HG03439 (cell line): ENCODE results near the gene TMLHE.
"Not testable (repeated sequence)": the region's sequence is repeated elsewhere in the genome, so short reads cannot be mapped to it uniquely, and the experiment has no call there.

ENCODE experiments used
- ATAC-seq: cut with Tn5 transposase; IDR thresholded peaks from one replicate; pipeline ENCODE4 v1.9.1; 2021; ENCODE audit warnings: mild to moderate bottlenecking, moderate library complexity; ENCODE audit not compliant: unreplicated experiment

Gene TMLHE, protein sequence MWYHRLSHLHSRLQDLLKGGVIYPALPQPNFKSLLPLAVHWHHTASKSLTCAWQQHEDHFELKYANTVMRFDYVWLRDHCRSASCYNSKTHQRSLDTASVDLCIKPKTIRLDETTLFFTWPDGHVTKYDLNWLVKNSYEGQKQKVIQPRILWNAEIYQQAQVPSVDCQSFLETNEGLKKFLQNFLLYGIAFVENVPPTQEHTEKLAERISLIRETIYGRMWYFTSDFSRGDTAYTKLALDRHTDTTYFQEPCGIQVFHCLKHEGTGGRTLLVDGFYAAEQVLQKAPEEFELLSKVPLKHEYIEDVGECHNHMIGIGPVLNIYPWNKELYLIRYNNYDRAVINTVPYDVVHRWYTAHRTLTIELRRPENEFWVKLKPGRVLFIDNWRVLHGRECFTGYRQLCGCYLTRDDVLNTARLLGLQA

GRCh38 chrX:155612312-155613224 is at the start of gene TMLHE, which contains the start of gene SPRY3:
Gene TMLHE (minus strand): TSS chrX:155612952. CDS start chrX:155545276, 67,676 bp downstream.
Gene SPRY3 (plus strand): TSS chrX:155612586.
- ATAC-seq = peak; percentile 97

DNA sequence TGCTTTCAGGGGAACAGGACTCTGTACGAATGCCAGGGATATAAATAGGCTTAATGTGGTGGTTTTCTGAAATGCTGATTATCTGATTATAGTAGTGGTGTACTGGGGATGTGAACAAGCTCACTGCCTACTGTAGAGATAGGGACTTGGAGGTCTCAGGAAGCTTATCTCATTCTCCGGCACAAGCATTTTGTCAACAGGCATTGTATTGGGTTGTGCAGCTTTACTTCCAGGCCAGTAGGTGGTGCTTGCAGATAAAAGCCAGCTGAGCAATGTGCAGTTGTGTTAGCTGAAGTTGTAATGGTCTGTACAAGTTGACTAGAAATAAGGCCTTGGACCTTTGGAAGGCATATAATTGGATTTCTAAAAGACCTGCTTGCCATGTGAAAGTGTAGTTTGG is 49.5 kb upstream of the TMLHE start:
- ATAC-seq = no peak

DNA sequence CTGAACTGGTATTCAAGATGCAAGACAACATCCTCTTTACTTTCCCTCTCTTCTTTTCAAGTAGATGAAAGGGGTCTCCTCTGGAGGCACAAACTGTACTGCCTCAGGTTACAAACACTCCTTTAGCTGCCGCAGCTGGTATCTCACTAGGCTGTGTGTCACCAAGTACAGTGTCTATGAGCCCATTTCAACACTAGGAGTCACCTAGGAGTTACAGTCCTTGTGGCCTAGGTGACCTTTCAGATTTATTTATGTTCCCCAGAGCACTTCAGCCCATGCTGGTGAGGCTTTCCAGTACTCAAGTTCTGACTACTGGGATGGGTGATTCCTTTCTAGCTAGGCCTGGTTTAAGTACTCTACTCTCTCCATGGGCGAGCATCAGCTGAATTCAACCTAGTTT is 32.4 kb upstream of the TMLHE start:
- no peak for ATAC-seq

- ATAC-seq = no peak
Measured at GRCh38 chrX:155643240-155643639, 30.5 kb upstream of the TMLHE start.

- ATAC-seq = not testable (repeated sequence)
Measured at GRCh38 chrX:155641371-155641770, 28.6 kb upstream of the TMLHE start.

- no peak for ATAC-seq
Measured at GRCh38 chrX:155637714-155638113, 25.0 kb upstream of the TMLHE start.

DNA sequence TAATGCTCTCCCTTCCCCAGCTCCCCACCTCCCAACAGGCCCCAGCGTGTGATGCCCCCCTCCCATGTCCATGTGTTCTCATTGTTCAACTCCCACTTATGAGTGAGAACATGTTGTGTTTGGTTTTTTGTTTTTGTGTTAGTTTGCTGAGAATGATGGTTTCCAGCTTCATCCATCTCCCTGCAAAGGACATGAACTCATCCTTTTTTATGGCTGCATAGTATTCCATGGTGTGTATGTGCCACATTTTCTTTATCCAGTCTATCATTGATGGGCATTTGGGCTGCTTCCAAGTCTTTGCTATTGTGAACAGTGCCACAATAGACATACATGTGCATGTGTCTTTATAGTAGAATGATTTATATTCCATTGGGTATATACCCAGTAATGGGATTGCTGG is 22.3 kb upstream of the TMLHE start:
- not testable (repeated sequence) for ATAC-seq

DNA sequence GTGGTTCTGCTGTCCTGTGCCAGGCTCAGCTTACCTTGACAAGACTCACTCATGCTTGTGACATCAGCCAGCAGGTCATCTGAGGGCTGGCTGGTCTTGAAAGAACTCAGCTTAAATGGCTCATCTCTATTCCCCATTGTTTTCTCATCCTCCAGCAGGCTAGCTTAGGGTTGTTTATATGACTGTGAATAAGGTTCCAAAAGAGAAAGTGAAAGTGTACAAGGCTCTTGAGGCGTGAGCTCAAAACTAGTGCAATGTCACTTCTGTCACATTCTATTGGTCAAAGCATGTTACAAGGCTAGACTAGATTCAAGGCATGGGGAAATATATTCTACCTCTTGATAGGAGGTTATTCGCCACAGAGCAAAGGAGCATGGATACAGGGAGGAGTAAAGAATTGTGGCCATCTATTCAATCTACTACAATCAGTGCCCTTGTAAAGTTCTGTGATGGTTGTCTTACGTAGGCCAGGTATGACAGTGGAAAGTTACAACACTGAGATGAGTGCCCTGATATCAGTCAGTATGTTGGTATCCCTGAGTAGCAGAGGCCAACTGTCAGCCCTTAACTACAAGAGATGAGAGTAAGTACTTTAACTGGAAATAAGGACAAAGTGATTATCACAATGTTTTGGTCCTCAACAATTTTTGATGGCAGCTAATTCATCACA is 19.8 kb upstream of the TMLHE start:
- ATAC-seq = no peak

- not testable (repeated sequence) for ATAC-seq
Measured at GRCh38 chrX:155620110-155620509, 7.4 kb upstream of the TMLHE start.

DNA sequence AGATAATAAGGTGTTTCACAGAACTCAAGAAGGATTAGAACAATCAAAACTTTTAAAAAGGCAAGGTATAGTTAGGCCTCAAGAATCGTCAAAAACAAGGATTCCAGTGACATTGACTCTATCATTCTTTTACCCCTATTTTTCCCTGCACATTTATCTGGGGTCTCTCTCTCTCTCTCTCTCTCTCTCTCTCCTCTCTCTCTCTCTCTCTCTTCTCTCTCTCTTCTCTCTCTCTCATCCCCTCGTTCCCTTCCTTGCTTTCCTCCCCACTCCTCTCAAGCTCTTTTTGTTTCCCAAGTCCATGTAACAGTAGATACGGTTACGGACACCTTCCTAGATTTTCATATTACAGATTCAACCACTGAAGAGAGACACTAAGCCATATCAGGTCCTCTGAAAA is 3.2 kb upstream of the TMLHE start:
- ATAC-seq = no peak

GRCh38 chrX:155613927-155614559 is 1.3 kb upstream of the TMLHE start:
- no peak for ATAC-seq

- ATAC-seq = no peak
Measured at GRCh38 chrX:155611302-155611701, 1.4 kb downstream of the TMLHE start.

DNA sequence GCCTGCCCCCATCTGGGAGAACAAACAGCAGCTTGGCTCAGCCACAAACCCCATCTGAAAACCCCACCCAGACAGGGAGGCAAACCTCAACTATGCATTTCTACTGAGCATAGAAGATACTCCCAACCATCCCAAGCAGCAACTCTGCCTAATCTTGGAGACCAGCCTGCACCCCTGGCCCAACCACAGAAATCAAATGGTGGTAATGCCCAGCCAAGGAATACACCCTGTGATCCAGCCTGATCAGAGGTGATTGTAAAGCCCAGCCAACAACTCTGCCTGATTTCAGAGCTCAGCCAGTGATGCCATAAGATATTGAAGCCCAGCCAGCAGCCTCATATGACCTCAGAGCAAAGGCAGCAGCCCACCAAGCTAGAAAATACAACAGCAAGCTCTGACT is 19.8 kb downstream of the TMLHE start:
- no peak for ATAC-seq

GRCh38 chrX:155592331-155592730 is 20.4 kb downstream of the TMLHE start:
- no peak for ATAC-seq

DNA sequence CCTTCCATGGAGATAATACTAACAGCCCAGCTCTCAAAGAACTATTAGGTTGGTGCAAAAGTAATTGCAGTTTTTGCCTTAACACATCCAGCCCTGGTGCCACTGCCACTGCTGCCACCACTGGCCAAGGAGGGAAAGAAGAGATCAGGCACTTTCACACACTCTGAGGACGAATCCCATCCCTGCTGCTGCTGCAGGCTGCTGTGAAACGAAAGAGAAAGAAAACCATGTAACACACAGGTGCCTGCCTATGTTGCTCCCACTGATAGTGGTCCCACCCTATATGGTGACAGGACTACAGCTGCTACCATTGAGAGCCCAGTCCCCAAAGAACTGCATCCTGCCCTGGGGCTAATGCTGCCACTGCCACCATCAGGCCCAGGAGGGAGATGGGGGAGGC is 35.1 kb downstream of the TMLHE start:
- ATAC-seq = no peak

DNA sequence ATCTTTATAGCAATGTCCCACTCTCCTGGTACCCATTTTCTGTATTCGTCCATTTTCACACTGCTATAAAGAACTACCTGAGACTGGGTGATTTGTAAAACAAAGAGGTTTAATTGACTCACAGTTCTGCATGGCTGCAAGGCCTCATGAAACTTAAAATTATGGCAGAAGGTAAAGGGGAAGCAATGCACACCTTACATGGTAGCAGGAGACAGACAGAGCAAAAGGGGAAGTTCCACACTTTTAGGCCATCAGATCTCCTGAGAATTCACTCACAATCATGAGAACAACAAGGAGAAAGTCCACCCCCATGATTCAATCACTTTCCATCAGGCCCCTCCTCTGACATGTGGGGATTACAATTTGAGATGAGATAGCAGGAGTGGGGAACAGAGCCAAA is 49.7 kb downstream of the TMLHE start:
- ATAC-seq = no peak

GRCh38 chrX:155544881-155545280 is 67.9 kb downstream of the TMLHE start:
- no peak for ATAC-seq

GRCh38 chrX:155535866-155536265 is 76.9 kb downstream of the TMLHE start:
- no peak for ATAC-seq

- ATAC-seq = no peak
Measured at GRCh38 chrX:155534800-155535199, 78.0 kb downstream of the TMLHE start.

- not testable (repeated sequence) for ATAC-seq
Measured at GRCh38 chrX:155527023-155527422, 85.7 kb downstream of the TMLHE start.

- no peak for ATAC-seq
Measured at GRCh38 chrX:155514225-155514624, 98.5 kb downstream of the TMLHE start.
